MG63 (cell line): Measurements from ENCODE around the gene CRABP2. TPM values are rescaled to one million over a fixed set of nuclear protein-coding genes. Genes with fewer than 3 reads are reported as not detected.

Source experiments
- DNase-seq: peaks from one replicate; pipeline ENCODE4 v3.0.0-alpha.2; 2020
- H3K27me3 ChIP-seq: fragments of 250-450 bp; sonication (Bioruptor Pico); 2 replicates; pipeline ENCODE4 v1.5.1; 2020; ENCODE audit warnings: mild to moderate bottlenecking, moderate library complexity
- H3K36me3 ChIP-seq: fragments of 250-450 bp; sonication (Bioruptor Pico); 2 replicates; pipeline ENCODE4 v1.5.1; 2020; ENCODE audit warnings: mild to moderate bottlenecking, moderate library complexity
- H3K4me3 ChIP-seq: fragments of 250-450 bp; sonication (Bioruptor Pico); 2 replicates; pipeline ENCODE4 v1.5.1; 2020; ENCODE audit warnings: mild to moderate bottlenecking, moderate library complexity
- H3K9me3 ChIP-seq: fragments of 250-450 bp; sonication (Bioruptor Pico); 2 replicates; pipeline ENCODE4 v1.5.1; 2020; ENCODE audit warnings: mild to moderate bottlenecking, moderate library complexity
- total RNA-seq: library from RNA; depleted of rRNA; stranded (reverse); fragments of >200 nt; shearing (Covaris generic); gene quantifications from 2 replicates; pipeline ENCODE4 v1.2.3, GENCODE V29; 2014; ENCODE audit warnings: low replicate concordance

Gene CRABP2
- total RNA-seq, 1 experiment from 2014 or later, result 62.8 TPM

DNA sequence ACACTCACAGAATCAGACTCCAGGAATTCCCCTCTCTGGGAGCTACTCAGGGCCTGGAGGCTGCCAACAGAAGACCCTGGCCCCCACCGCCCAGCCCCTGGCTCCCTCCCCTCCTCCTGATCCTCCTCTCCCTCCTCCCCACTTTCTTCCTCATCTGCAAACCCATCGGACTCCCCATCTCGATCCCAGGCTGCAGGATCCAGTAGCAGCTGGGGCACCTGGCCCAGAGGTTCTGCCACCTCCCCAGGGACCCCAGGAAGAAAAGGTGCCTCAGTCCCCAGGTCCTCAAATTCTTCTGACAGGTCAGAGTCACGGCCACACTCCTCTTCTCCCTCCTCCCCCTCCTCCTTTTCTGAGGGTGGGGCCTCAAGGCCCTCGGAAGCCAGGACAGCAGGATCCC lies 35.6 kb downstream of the CRABP2 start:
- DNase-seq, result no peak
- Histone ChIP-seq H3K9me3 (no peaks in the 10 kb centered on the region), H3K4me3 (no peak overlapping the region), H3K27me3 (no peaks in the 10 kb centered on the region), H3K36me3 (no peaks in the 10 kb centered on the region)

DNA sequence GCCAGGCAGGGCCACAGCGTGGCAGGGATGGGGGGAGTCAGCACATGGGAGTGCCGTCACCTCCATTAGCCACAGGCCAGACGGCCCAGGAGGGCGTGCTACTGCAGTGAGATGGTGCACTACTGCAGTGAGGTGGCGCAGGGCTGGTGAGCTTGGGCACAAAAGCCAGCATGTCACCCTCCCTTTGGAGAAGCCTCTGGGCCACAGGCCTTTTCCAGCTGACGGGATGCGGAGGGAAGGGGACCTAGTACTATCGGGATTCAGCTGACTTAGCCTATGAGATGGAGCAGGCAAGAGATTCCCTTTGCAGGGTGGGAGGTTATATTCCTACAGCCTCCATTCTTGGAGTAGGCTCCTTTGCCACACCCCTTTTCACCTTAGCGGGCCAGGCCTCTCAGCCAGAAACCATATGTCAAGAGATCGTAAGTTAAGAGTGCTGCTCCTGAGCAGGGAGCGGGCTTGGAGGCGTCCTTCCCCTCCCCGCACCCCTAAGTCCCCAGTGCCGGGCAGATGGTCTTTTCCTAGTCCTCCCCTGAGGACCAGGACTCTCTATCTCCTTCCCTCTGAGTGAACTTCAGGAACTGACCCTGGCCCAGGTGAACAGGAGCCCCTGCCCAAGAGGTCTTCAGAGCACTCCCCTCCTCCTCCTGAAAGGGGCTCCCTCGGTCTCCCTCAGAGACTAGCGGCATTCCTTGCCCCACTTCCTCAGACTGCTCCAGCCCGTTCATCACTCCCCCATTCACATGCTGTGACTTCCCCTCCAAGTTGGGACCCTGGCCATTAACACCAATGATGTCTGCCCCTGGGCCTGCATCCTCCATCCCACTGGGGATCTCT lies 36.4 kb downstream of the CRABP2 start:
- DNase-seq, result no peak
- H3K36me3 ChIP-seq, result no peaks in the 10 kb centered on the region
- no peak overlapping the region for H3K4me3 ChIP-seq
- H3K27me3 ChIP-seq, result no peaks in the 10 kb centered on the region
- H3K9me3 ChIP-seq, result no peaks in the 10 kb centered on the region

DNA sequence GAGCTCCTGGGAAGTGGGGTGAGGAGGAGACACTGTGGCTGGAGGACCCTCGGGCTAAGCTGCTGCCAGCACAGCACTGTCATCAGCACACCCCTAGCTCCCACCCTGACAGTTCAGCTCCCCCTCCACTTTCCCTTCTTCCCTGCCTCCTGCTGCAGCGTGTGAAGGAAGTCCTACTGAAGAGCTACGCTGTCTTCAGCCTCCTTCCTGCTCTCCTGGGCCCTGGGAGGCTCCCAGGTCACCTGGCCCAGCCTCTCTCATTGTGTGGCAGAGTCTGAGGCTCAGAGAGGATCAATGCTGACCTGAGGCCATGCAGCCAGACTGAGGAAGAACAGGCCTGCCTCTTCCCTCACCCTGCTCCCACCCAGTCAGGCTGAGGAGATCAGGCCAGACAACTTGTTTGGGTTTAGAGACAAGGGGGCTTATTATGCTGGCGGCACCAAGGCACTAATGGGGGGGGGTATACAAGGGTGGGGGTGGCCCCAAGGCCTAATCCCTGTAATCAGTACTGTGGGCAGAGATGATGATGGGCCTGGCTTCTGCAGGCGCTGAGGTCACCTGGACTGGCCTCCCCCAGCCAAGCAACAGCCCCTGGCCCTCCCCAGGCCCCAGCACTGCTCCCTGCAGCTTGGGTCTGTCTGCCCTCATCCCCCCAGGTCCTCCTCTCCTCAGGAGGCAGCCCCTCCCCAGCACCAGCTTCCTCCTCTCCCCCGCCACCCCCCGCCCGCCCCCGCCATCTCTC lies 37.2 kb downstream of the CRABP2 start:
- no peak for DNase-seq
- H3K9me3 ChIP-seq, result no peaks in the 10 kb centered on the region
- no peaks in the 10 kb centered on the region for H3K27me3 ChIP-seq
- no peaks in the 10 kb centered on the region for H3K36me3 ChIP-seq
- no peak overlapping the region for H3K4me3 ChIP-seq

DNA sequence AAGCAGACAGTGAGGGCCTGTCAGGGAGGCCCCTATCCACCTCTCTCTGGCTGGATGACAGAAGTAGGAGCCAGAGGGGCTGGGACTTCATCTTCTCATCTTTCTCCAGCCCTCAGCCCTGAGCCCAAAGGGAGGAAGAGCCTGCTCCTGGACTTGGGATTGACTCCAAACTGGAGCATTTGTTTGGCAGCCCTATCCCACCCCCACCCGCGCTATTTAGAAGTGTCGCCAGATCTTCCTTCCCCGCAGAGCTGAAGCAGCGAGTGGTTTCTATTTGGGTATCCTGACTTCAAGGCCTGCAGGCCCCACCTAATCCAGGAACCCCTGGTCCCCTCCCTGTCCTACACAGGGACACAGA lies 37.8 kb downstream of the CRABP2 start:
- no peaks in the 10 kb centered on the region for H3K9me3 ChIP-seq
- DNase-seq, result no peak
- no peaks in the 10 kb centered on the region for H3K27me3 ChIP-seq
- H3K36me3 ChIP-seq, result no peaks in the 10 kb centered on the region
- no peak overlapping the region for H3K4me3 ChIP-seq

DNA sequence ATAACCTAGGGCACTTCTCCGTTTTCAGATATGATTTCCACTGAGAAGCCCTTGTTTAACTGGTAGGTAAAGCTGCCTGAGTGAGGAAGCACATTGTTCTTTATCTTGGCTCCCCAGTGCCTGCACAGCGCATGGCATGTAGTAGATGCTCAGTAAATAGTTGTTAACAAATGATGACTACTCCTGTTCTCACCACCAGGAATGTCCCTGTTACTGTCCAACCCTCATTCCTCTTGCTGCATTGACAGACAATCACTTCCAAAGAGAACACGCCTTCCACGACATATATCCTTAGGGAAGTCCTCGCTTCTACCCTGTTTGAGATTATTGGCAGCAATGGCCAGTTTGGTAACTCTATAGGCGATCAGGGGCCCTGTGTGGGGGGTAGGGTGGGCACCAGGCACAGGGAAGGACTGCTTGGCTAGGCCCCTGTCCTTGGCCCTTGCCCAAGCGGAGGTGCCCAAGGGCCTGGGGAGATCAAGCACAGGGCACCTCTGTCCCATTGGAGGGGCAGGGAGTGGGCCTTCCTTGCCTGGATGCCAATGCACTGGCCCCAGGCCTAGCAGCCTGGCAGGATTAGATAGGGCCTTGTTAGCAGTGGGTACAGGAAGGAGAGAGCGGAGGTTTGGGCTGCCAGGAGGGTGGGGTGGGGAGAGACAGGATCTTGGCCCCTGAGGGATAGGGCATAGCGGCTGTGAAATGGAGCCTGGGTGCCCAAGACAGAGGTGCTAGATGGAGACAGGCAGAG lies 38.3 kb downstream of the CRABP2 start:
- Histone ChIP-seq H3K27me3 (no peaks in the 10 kb centered on the region), H3K9me3 (no peaks in the 10 kb centered on the region), H3K4me3 (no peak overlapping the region), H3K36me3 (no peaks in the 10 kb centered on the region)
- no peak for DNase-seq

DNA sequence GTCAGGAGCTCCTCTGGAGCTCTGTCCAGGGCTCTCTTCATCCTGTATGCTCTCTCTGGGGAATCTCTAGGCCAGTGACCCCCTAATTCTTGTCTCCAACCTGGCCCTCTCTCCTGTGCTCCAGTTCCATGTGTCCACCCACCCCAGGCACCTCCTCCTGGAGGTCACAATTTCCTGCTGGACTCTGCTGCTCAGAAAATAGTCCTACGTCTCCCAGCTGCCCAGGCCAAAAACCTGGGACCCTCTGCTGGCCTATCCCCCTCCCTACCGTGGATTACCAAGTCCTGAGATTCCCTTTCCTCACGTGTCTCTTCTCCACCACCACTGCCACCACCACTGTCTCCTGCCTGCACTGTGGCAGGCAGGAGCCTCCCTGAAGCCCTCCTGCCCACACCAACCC lies 39.8 kb downstream of the CRABP2 start:
- Histone ChIP-seq H3K4me3 (no peak overlapping the region), H3K9me3 (no peaks in the 10 kb centered on the region), H3K27me3 (no peaks in the 10 kb centered on the region), H3K36me3 (no peaks in the 10 kb centered on the region)
- DNase-seq, result no peak

DNA sequence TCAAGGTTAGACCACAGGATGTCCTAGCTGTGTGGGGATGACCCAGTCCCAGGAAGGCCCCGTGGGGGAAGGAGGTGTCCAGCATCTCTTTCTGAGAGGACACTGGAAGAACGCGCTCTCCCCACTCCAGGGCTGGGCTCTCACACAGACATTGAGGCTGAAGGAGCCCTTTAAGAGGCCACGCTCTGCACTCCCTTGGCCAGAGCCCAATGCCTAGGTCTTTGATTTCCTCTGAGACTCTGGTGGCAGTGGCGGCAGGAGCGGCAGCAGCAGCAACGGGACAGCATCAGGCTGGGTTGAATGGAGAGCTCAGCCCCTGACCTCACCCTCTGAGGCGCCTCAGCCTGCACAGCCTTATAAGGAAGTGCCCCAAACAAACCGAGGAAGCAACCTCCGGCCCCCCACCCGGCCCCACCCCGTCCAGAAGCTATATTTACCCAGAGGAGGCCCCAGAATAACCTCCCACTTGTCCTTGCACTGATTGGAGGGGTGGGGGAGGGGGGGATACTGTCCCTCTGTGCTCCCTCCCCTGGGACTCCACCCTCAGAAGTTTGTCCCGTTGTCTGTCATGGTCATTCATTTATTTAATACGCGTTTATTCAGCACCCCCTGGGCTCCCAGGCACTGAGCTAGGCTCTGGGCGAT lies 40.5 kb downstream of the CRABP2 start:
- no peak for DNase-seq
- Histone ChIP-seq H3K9me3 (no peaks in the 10 kb centered on the region), H3K27me3 (no peaks in the 10 kb centered on the region), H3K36me3 (no peaks in the 10 kb centered on the region), H3K4me3 (no peak overlapping the region)

DNA sequence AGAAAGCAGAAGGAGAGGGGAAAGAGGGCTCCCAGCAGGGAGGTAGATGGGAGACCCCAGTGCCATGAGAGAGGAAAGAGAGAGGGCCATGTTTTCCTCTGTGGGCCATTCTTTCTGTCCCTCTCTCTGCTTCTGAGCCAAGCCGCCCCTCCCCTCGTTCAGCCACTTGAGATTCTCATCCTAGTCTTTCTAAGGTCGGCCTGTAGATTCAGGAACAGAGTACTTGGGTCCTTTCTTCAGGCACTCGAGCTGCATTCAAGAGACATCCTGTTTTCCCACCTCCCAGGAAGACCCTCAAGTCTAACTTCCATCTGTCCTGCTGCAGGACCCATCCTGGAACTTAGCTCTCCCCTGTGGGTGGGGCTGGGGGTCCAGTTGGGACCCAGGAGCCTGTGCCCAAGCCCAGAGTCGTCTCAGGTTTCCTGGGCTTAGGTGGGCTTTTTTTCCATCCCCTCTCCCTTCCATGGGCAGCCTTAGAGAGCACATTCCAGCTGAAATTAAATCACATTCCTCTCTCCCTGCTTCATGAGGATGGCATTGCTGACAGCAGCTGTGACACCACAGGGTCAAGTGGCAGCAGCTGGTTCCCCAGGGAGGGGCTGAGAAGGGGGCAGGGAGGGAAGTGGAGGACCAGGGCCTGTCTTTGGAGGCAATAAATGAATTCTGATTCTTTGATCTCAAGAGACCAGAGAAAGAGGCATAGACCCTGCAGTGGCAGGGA lies 41.2 kb downstream of the CRABP2 start:
- Histone ChIP-seq H3K27me3 (no peaks in the 10 kb centered on the region), H3K9me3 (no peaks in the 10 kb centered on the region), H3K4me3 (no peak overlapping the region), H3K36me3 (no peaks in the 10 kb centered on the region)
- DNase-seq, result no peak

DNA sequence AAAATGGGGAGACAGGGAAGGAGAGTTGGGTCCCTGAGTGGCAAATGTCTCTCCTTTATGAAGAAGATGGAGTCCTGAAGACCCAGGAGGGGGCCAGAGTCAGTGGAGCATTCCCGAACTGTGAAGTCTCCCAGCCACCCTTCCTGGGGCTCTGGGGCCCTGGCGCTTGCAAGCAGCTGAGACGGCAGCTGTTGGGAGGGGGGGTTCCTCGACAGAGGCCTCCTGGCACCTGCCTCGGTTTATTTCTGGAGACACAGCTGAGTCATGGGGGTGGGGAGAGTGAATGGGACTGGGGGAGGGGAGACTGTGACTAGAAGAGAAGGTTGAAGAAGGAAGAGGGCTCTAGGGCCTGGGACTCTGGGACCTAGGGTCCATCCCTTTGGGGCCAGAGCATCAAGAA lies 42.2 kb downstream of the CRABP2 start:
- no peak for DNase-seq
- H3K4me3 ChIP-seq, result no peak overlapping the region
- no peaks in the 10 kb centered on the region for H3K27me3 ChIP-seq

DNA sequence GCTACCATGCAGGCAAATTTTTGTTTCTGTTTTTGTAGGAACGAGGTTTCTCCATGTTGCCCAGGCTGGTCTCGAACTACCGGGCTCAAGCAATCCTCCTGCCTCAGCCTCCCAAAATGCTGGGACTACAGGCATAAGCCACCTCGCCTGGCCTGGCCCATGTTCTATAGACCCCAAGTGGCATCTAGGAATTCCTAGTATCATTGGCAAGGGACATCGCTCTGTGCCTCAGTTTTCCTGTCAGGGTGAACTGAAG lies 42.7 kb downstream of the CRABP2 start:
- DNase-seq, result no peak
- H3K27me3 ChIP-seq, result no peaks in the 10 kb centered on the region
- no peaks in the 10 kb centered on the region for H3K9me3 ChIP-seq
- no peaks in the 10 kb centered on the region for H3K36me3 ChIP-seq
- H3K4me3 ChIP-seq, result no peak overlapping the region

More for the DNA sequence above, 42.2 kb downstream of the CRABP2 start:
- no peaks in the 10 kb centered on the region for H3K9me3 ChIP-seq
- H3K36me3 ChIP-seq, result no peaks in the 10 kb centered on the region

DNA sequence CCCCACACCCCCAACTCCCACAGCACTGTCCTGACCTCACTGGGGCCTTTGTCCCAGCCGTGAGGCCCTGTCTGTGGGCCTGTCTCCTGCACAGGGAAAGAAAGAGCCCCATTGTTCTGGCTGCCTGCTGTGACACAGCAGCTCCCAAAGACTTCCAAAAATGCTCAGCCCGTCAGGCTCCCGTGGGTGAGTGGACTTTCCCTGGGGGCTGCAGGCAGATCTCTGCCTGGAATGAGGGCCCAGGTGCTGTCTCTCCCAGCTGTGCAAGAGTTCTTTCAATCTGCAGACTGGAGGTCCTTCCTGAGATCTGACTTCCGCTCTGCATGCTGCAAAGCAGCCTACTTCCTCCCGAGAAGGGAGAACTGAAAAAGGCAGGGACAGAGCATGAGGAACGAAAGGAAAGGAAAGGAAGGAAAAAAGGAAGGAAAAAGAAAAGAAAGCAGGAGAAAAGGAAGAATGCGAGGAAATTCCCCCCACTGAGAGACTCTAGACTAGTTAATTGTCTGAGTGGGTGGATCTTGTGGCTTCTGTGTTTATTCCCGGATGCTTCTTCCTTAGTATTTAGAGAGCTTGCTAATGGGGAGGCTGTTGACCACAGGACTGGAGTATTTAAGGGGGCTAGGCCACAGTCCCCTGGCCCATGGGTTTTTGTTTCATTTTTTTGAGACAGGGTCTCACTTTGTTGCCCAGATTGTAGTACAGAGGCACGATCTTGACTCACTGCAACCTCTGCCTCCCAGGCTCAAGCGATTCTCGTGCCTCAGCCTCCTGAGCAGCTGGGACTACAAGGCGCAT lies 43.2 kb downstream of the CRABP2 start:
- DNase-seq, result no peak
- Histone ChIP-seq H3K9me3 (no peaks in the 10 kb centered on the region), H3K36me3 (no peaks in the 10 kb centered on the region), H3K27me3 (0 out of 2 replicates have a peak, but pooled peaks cover 1% of the 10 kb centered on the region), H3K4me3 (no peak overlapping the region)

DNA sequence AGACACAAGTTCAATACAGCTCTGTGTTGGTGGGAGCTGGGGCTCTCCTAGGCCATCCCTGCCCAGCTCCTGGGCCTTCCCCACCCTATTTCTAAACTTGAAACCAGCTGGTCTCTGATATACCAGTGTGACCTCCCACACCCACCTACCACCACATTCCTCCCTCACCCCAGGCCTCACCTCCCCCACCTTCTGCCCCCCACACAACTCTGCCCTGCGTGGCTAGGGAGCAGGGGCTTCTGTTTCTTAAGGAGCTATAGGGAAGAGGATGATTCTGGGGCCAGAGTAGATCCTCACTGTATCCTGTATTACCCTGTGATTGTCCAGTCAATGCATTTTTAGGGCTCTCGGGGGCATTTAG lies 44.7 kb downstream of the CRABP2 start:
- Histone ChIP-seq H3K9me3 (no peaks in the 10 kb centered on the region), H3K36me3 (no peaks in the 10 kb centered on the region), H3K27me3 (0 out of 2 replicates have a peak, but pooled peaks cover 2% of the 10 kb centered on the region), H3K4me3 (peak overlapping the region; percentile 58)
- no peak for DNase-seq

DNA sequence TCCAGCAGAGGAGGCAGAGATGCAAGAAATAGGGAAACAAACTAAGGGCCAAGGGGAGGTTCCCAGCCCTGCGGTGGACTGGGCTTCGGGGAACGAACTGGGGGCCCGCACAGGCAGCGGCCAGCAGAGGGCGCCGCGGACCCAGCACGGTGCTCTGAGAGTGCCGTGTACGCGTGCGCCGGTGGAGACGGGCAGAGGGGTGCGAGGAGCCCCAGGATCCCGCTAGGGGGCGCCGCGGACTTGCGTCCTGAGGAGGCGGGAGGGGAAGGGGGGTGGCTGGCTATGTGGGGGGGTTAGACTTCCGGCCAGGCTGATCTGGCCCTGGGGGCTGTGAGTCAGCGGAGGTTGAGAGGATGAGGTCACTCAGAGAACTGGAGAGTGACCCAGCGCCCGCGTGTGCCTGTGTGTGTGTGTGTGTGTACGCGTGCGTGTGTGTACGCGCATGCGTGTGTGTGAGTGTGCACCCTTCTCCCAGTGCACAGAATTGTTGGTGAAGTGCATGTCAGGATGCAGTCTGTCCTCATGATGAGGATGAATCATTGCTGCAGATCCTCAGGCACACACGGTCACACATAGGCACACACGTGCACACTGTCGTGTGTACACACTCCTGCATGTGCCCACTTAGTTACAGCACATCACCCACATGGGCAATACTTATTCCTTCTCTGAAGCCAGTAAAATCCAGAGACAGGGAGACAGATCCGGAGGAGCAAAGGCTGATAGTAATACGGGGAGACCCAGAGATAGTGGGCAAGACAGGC lies 45.2 kb downstream of the CRABP2 start:
- H3K9me3 ChIP-seq, result no peaks in the 10 kb centered on the region
- H3K36me3 ChIP-seq, result no peaks in the 10 kb centered on the region
- 0 out of 2 replicates have a peak, but pooled peaks cover 2% of the 10 kb centered on the region for H3K27me3 ChIP-seq
- peak overlapping the region; percentile 58 for H3K4me3 ChIP-seq
- DNase-seq, result peak; percentile 98

DNA sequence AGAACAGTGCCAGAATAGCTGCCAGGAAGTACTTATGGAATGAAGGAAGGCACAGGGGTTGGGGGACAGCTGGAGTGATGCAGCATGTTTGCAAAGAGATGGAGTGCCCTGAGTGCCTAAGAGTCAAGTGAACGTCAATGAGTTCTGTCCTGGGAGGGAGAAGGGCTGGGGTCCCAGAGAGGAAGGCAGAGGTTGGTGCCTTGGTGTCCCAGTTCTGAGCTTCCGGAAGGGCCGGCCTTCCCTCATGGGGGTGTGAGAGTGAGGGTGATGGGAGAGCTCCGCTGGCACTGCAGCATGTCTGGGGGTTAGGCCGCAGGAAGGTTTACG lies 45.8 kb downstream of the CRABP2 start:
- Histone ChIP-seq H3K9me3 (no peaks in the 10 kb centered on the region), H3K36me3 (no peaks in the 10 kb centered on the region), H3K27me3 (0 out of 2 replicates have a peak, but pooled peaks cover 2% of the 10 kb centered on the region), H3K4me3 (peak overlapping the region; percentile 22)
- no peak for DNase-seq

DNA sequence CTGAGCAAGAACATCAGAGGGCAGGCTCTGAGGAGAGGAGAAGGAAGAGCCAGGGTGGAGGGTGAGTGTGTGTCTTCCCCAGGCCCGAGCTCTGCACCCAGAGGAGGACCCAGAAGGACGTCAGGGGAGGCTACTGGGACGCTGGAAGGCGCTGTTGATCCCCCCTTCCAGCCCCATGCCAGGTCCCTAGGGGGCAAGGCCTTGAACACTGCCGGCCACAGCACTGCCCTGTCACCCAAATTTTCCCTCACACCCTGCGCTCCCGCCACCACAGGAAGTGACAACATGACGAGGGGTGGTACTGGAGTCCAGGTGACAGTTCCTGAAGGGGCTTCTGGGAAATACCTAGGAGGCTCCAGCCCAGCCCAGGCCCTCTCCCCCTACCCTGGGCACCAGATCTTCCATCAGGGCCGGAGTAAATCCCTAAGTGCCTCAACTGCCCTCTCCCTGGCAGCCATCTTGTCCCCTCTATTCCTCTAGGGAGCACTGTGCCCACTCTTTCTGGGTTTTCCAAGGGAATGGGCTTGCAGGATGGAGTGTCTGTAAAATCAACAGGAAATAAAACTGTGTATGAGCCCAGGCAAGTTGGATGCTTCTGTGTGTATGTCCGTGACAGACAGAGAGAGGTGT lies 46.3 kb downstream of the CRABP2 start:
- Histone ChIP-seq H3K36me3 (no peaks in the 10 kb centered on the region), H3K4me3 (no peak overlapping the region), H3K9me3 (no peaks in the 10 kb centered on the region), H3K27me3 (0 out of 2 replicates have a peak, but pooled peaks cover 2% of the 10 kb centered on the region)
- DNase-seq, result no peak
